ENCODE results near the gene DPEP3.
"Not testable (repeated sequence)": the region's sequence is repeated elsewhere in the genome, so short reads cannot be mapped to it uniquely, and the experiment has no call there.

The DPEP3 gene

DNA sequence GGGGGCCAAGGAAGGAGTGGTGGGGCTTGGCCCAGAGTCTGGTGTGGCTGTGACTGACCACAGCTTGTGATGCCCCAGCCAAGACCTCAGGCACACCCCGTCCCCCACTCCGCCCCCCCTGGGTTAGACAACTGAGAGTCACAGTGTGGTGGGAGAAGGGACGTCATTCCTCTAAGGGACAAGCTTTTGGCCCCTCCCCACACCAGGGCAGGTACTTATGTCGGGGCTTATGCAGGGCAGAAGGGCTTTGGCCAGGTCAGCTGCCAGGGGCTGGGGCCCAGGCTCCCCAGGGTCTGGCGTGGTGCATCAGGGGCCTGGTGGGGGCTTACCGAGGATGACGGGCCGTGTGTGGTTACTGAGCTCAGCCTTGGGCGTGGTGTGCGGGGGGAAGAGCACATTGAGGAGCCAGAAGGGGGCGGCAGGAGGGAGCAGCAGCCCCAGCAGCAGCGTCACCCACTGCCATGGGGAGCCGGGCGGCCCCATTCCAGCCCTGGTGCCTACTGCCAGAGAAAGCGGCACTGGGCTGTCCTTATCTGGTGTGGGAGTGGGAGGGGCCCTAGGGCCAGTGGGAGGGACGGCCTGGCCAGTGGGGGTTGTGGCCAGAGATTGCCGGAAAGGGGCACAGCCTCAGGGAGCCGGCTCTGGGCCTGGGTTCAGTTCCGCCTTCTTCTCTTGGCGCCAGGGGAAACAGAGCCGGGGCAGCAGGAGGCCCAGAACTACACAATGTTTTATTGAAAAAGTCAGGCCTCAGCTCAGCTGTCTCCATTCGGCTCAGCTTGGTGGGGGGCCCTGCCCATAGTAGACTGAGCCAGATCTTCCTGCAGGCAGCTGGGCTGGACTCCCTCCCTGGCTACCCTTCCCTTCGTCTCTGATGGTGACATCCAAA is 36.4 kb downstream of the DPEP3 start, which contains the start of gene LCAT:
Gene LCAT, minus strand, starts transcription at position 502 of the 886 bp plus-strand sequence. Its CDS starts 19 bp downstream, at position 483.
- DNase-seq (ENCODE audit: low spot score) = no peak

GRCh38 chr16:67943256-67943618 is 37.1 kb downstream of the DPEP3 start:
- no peak for DNase-seq (ENCODE audit: low spot score)

- DNase-seq (ENCODE audit: low spot score) = no peak
Measured at GRCh38 chr16:67942510-67943255, 37.6 kb downstream of the DPEP3 start.

- no peak for DNase-seq (ENCODE audit: low spot score)
Measured at GRCh38 chr16:67942200-67942509, 38.1 kb downstream of the DPEP3 start.

DNA sequence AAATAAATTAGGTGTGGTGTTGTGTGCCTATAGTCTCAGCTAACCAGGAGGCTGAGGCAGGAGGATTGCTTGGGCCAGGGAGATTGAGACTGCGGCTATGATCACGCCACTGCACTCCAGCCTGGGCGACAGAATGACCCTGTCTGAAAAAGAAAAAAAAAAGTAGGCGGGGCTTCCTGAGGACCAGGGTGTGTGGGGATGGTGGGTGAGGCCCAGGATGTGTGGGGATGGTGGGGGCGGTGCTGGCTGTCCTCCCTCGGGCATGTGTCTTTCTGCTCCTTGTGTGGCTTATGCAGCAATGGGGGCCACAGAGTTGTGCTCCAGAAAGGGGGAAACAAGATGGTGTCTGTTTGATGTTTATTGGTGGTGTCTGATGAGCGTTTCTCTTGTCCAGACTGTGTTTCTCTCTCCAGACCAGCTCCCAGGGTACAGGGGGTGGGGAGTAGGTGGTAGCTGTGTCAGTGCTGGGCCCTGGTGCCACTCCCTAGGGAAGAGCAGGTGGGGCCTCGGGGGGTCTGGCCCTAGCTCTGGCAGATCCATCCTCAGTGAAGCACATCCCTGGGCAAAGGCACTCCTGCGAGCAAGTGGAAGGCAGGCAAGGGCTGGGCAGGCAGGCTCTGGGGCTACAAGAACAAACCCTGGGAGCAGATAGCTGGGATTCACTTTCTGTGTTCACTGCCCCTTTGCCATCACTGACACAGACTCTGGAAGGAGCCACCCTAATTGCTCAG is 38.7 kb downstream of the DPEP3 start:
- no peak for DNase-seq (ENCODE audit: low spot score)

- no peak for DNase-seq (ENCODE audit: low spot score)
Measured at GRCh38 chr16:67940446-67941089, 39.7 kb downstream of the DPEP3 start.

DNA sequence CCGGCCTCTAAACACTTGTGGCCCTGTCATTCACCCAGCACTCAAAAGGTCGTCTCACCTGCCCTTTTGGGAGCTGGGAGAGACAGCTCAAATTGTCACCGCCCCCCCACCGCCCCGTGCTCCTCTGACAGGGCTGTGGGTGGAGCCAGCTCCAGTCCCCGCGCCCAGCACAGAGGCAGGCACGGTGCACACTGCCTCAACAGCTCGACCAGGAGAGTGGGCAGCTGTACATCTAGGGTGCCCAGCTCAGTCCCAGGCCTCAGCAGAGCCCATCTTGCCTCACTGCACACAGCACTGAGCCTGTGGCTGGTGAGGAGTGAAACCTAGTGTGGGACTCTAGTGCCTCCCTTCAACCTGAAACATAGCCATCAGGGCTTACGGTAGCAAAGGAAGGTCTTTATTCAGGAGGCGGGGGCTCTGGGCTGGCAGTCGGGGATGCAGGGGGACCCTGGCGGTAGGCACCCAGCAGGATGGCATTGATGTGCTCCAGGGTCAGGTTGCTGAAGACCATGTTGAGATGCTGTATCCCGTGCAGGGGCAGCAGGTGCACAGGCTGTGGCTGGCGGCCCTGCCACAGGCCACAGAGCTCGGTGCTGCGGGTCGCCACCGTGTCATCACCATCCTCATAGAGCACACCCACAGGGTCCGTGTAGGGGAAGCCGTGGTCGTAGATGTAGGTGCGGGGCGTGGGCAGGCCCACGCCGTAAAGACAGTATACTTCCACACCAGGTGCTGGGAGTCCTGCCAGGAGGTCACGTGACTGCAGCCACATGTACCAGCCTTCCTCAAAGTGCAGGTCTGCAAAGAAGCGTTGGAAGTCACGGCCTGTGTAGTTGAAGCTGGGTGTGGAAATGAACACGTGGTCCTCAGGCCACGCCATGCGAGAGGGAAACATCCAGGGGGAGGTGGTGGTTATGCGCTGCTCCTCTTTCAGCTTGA is 40.5 kb downstream of the DPEP3 start:
- no peak for DNase-seq (ENCODE audit: low spot score)

GRCh38 chr16:67937713-67938112 is 42.6 kb downstream of the DPEP3 start:
- not testable (repeated sequence) for DNase-seq (ENCODE audit: low spot score)

GRCh38 chr16:67936880-67937605 is 43.3 kb downstream of the DPEP3 start:
- no peak for DNase-seq (ENCODE audit: low spot score)

DNA sequence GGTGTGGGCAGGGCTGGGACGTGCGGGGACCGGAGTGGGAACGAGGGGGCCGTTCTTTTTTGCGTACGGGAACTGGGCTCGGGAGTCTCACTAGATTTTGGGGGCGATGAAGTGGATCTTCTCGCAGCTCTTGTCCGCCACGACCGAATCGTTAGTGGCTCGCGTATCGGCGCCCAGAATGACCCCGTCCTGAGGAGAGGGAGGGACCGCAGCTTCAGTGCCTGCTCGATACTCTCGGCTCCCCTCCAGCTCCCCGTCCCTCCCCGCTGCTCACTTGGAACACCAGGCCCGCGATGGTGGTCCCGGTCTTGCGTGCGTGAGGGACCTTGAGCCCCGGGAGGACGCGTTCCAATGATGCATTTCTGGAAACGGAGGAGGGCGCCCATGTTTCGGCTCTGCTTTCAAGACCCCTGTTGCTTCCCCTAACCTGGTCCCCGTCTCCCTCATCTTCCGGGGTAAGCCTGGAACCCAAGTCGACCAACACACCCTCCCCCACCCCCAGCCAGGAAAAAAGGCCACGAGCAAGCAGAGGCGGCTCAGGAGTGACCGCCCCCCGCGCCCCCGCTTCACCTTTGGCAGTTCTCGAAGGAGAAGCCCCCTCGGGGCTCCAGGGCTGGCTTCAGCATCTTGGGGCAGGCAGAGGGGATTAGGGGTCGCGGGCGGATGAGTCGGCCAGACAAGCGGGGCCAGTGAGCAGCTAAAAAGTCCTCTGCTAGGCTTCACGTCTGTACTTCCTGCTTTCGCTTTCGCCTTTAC is 44.0 kb downstream of the DPEP3 start, which contains the start of gene PSMB10:
Gene PSMB10, minus strand, starts transcription at position 727 of the 756 bp plus-strand sequence. Its CDS starts 101 bp downstream, at position 626.
- DNase-seq (ENCODE audit: low spot score) = no peak

DNA sequence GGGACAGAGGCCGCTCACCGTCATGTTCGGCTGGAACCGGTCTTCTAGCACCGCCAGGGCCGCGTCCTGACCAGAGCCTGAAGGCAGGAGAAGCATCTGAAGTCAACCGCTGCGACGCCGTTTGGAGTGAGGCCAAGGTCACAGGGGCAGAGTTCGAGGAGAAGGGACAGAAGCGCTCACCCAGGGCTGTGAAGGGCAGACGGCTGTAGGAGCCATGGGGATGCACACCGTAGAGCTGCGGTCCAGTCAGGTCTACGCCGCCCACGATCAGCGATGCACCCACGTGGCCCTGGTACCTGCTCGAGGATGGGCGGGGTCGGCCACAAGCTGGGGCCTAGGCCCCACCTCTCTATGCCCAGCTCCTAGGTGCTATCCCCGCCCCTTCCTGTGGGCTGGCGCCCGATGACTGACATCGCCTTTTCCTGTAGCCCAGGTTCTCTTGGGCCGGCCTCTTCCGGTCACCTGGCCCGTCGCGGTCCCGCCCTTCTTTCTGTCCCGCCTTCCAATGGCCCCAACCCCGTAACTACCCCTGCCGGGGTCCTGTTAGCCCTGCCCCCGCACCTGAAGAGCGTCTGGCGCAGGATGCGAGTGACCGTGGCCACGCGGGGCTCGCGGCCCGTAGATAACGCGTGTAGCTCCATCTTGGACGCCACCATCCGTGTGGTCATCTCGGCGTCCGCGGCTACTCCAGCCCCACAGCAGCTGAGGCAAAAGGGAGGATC is 44.7 kb downstream of the DPEP3 start:
- peak; percentile 90 for DNase-seq (ENCODE audit: low spot score)

- no peak for DNase-seq (ENCODE audit: low spot score)
Measured at GRCh38 chr16:67935101-67935401, 45.2 kb downstream of the DPEP3 start.

DNA sequence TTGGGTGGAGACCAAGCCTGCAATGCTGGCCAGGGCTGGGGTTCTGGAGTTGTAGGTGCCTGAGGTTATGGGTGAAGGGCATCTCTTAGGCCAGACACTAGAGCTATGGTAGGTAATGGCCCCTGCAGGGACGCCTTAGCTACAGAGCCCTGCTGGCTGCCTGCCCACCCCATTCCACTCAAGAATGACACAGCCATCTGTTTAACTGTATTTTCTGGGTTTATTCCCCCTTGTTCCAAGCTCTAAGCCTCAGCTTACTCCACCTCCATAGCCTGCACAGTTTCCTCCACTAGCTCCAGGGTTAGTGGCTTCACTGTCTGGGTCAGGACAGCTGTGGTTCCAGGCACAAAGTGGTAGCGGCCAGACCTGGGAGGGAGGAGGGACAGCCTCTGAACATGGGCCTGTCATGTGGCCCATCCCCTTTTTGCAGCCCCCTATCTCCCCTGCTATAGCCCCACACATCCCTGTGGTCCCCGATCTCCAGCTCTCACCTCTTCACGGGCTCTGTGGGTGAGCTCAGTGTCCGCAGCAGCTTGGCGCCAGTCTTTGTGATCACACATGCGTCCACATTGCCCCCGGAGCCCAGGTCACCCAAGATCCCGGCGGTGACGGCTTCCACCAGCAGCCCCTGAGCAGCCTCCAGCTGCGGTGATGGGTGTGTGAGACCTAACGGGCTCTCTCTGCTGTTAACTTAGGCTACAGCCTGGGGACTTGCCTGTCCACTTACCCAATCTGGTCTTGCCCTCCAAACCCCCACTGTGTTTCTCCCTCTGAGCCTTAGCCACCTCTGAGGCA is 45.8 kb downstream of the DPEP3 start:
- DNase-seq (ENCODE audit: low spot score) = no peak

DNA sequence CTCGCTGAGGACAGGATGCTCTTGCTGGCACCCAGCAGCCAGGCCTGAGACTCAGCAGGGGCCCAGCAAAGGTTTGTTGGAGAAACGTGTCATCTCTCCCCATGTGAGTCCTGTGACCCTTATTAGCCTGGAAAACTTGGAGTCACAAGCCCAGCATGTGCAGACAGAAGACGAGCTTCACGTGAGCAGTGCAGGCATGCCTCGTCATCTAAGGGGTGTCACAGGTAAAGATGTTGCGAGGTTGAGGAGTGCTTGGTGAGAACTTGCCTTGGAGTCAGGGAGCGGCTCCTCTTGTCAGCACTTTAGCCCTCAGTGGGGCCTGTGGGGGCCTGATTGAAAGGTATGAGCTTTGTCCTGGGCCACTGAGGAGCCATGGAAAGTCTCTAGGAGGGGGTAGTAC is 46.5 kb downstream of the DPEP3 start:
- DNase-seq (ENCODE audit: low spot score) = no peak

DNA sequence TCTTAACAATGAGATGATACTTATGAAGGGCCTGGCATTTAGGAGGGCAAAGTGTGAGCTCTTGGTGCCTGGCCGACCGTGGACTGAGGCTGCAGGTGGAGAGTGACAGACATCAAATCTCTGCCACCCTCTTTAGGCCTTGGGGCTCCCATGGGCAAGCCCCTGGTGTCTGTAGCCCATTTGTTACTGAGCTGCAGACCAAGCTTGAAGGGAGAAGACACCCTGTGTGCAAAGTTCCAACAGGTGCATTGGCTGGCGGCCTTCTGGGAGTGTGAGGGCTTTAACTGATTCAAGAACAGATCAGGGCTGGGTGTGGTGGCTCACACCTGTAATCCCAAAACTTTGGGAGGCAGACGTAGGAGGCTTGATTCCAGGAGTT is 47.8 kb downstream of the DPEP3 start:
- DNase-seq (ENCODE audit: low spot score) = no peak

DNA sequence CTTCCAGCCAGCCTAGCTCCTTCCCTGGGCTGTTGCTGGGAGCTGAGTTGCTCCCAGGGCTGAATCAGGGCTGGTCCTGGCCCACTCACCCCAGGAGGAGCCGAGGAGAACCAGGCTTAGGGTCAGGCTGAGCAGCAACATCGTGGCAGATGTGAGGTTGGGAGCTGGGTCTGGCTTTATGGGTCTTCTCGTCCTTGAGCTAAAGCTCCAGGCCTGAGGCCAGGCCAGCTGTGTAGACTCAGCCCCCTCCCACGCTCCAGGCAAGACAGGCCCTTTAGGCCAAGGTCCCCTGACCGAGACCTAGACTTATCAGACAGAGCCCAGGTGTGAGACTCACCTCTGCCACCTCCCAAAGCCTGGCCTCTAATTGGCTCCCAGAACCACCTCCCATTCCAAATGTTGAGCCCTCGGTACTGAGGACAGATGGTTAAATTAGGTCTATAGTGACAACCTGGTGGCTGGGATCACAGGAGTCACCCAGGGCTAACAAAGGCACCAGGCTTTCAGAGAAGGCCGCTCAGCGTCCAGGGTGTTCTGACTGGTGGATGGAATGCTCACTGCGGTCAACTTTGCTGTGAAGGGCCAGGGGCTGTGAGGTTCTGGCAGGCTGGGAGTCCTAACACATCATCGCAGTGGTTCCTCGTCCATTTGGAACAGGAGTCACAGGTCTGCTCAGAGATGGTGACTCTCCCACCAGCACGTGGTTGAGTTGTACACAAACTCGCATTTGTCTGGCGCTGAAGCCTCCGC is 48.4 kb downstream of the DPEP3 start, which contains the start of gene CTRL:
Gene CTRL, minus strand, starts transcription at position 151 of the 750 bp plus-strand sequence. Its CDS starts 10 bp downstream, at position 141.
- DNase-seq (ENCODE audit: low spot score) = no peak

GRCh38 chr16:67930678-67931211 is 49.6 kb downstream of the DPEP3 start:
- no peak for DNase-seq (ENCODE audit: low spot score)

Measured in left forelimb (tissue), 1 donor.